Inflammatory macrophage treated with lipopolysaccharide for 4 hours (primary cell): ENCODE measurements around the gene TCERG1L.

Source experiments
- DNase-seq: peaks from one replicate; pipeline ENCODE4 v3.0.0-alpha.2; 2020

Gene TCERG1L

GRCh38 chr10:131204406-131205152 is 106.9 kb downstream of the TCERG1L start:
- no peak for DNase-seq

DNA sequence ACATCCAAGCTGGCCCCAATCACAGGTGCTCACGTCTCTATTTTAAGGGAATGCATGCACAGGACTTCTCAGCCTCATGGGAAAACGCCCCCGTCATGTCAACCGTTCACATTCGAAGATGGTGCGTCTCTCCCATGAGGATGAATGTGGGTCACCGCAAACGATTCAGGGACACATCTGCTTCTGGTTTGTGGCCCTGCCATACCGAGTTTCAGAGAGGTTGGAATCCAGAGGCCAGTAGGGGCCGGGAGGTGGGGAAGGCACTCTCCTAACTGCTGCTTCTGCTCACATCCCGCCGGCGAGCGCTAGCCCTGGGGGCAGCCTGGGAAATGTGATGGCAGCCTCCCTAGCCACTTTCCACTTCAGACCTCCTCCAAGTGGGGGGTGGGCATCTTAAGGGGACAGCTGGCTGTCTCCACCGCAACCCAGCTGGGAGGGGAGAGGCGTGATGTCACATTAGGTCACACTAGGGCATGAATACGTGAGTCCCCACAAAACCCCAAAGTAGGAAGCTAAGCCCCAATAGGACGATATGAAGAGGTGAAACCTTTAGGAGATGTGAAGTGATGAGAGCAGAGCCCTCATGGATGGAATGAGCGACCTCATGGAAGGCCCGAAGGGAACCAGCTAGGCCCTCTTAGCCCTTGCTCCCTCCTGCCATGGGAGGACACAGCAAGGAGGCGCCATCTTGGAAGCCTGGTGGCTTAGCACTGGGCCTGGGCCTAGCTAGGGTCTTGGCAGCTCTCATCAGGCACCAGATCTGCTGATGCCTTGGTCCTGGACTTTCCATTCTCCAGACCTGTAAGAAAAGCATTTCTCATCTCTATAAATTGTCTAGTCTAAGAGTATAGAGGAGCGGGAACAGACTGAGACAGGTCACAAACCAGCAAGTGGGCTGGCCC is 107.8 kb downstream of the TCERG1L start:
- no peak for DNase-seq

DNA sequence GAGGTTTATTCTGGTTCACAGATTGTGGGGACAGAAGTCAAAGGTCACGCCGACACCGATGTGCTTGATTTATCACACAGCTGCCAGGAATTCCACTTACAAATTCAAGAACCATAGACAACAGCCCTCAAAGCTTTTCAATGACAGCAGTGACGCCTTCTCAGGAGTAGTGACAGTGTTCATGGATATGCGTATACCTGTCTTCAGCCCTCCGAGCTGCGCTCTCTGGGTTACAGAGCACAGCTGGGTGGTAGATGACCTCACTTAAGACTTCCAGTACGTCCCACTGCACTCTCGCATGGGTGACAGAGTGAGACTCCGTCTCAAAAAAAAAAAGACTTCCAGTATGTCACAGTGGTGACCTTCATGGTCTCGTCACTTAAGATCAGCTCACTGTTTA is 108.5 kb downstream of the TCERG1L start:
- no peak for DNase-seq

DNA sequence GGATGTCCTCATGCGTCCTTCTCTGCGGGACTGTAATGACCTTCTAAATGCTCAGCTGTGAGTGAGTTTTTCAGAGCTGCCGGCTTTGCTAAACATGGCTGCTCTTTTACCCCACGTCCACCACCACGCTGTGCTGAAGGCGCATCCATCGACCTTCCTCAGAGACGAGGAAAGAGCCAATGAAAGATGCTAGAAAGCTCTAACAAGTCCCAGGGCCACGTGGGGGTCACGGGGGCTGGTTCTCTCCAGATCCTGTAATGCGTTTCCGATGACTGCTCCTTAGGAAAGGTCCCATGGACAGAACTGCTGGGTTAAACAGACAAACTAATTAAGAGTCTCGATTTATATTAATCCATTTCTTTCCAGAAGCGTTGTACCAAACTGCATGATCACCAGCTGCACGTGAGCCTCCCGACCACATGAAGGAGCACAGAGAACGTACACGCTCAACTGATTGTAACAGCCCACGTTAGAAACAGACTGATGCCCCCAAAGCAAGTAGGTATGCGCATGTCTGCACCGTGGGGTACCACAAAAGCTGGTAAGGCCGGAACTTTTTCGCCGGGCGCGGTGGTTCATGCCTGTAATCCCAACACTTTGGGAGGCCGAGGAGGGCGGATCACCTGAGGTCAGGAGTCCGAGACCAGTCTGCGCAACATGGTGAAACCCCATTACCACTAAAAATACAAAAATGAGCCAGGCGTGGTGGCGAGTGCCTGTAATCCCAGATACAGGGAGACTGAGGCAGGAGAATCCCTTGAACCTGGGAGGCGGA is 109.6 kb downstream of the TCERG1L start:
- DNase-seq: no peak

DNA sequence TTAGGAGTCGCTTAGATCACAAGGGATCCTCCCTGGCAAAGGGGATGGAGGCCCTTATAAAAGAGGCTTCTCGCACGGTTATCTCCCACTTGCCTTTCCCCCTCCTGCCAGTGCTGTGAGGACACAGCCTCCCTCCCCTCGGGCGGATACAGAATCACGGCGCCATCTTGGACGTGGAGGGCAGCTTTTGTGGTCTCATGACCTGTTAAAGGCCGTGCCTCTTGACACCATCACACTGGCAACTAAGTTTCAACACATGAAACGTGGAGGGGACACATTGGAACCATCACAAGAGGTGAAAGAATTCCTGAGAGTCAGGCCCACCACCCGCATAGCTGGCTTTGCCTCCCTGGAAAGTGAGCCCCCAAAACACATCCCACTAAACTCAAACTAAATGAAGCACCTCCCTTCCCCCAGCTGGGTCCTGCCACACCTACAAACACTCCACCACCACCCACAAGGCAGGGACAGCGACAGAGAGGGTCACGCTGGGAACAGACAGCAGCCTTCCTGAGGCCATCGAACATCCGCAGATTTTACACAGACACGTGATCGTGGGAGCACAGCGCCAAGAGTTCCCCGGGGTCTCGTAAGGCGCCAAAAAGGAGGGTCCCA is 110.6 kb downstream of the TCERG1L start:
- no peak for DNase-seq

DNA sequence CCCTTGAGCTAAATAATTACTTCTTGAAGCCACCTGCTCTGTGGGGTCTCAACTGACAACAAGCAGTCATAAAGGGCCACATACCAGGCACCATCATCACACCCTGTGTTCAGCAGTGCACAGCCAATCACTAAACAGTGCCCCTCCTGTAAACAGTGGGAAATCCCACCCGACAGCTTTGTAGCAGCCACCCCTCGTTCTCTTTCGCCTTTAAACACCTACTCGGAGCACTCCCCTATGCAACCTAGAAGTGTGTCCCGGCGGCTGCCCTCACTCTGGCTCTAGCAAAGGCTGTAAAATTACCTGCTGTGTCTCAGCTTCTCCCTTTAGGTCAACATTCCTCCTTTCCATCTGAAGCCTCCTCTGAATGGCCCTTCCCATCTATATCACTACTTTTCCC is 111.9 kb downstream of the TCERG1L start:
- no peak for DNase-seq

- DNase-seq: no peak
Observed at GRCh38 chr10:131198843-131199242, 112.7 kb downstream of the TCERG1L start.

GRCh38 chr10:131198401-131198800 is 113.1 kb downstream of the TCERG1L start:
- no peak for DNase-seq

DNA sequence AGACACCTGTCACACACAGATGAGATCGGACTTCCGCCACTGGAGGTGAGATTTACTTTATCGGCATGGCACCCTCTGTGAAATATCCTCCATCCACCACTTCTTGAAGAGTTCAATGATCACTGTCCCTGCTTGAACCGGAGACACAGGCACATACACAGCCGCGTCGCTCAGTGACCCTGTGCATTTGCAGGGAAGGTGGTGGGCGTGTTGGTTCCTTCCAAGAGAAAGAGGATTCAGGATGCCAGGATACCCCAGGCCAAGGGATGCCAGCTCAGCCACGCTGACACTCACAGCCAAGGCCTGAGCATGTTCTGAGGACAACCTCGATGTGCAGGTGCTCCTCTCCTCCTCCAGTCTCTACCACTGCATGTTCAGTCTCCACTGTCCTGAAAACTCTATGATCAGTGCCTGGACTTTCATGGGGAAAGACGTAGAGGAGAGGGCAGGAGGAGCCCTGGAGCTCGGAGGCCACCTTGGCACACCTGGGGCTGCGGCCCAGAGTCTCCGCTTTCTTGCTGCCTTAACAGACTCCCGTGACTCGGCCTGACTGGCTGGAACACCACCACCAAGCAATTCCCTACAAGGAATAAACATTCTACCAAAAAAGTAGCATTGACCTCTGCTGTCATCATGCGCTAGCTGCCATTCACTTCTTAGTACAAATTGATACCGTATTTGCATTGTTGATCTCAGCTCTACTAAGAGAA is 115.2 kb downstream of the TCERG1L start:
- no peak for DNase-seq

GRCh38 chr10:131195558-131196159 is 115.9 kb downstream of the TCERG1L start:
- no peak for DNase-seq

DNA sequence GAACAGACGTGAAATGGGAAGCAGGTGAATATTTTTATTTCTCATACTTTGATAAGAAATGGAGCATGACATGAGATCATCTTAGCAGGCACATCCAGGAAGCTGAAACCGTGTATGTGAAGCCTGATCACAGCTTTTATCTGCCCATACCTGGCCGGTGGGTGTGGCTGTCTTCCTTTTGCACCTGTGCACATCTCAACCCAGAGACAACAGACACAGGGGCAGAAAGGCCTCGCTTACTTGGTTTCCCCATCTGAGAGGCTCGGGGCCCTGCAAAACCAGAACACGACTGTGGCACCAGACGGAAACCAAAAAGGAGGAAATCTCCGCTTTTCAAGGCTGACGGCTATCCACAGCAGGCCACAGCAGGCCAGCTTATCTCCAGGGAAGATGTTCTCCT is 116.4 kb downstream of the TCERG1L start:
- no peak for DNase-seq

- no peak for DNase-seq
Observed at GRCh38 chr10:131193923-131194322, 117.6 kb downstream of the TCERG1L start.

GRCh38 chr10:131188494-131188893 is 123.0 kb downstream of the TCERG1L start:
- DNase-seq: no peak

- DNase-seq: no peak
Observed at GRCh38 chr10:131187926-131188325, 123.6 kb downstream of the TCERG1L start.

- DNase-seq: no peak
Observed at GRCh38 chr10:131187274-131187673, 124.2 kb downstream of the TCERG1L start.

DNA sequence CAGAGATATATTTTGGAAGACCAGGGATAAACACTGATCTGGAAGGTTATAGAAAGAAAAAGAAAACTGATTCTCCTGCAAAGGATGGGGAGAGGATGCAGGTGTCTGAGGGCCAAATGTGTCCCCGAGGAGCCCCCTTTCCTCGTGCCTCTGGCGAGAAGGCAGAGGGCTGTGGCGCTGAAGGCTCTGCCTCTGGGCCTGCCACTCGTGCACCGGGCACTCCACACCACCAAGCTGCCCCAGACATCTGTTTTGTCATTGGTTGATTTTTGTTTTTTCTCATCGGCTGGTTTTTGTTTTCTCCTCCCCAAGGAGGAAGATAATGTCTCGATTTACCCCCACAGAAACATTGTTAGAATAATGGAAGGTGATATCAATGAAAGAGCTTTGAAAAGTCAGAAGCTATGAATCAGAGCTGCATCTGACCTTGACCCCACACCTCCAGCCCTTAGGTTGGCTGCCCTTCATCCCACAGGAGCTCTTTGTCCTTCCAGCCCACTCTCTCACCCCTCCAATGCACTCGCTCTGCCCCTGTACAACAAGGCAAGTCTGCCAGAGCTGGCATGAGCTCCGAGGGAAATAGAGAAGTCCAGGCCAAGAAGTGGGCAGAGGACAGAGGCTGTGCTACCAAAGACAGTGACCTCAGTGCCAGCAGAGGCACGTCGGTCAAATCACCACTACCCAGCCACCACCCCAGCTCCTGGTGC is 124.8 kb downstream of the TCERG1L start:
- no peak for DNase-seq

DNA sequence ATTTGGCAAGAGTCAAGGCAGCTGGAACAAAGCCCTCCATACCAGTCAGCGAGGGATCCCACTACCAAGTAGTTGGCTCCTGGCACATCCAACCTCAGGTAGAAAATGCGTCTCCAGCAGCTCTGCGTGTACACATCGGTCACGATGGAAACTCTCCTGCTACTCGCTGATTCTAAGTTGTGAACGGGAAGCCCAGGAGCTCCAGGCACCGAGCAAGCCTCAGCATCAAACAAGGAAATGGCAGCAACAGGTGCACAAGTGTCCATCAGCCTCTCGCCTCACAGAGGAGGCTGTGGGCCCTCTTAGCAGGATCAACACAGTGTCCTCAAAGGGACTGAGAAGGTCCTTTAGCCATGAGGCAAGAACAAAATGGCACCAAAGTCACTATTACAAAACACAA is 127.0 kb downstream of the TCERG1L start:
- DNase-seq: no peak

DNA sequence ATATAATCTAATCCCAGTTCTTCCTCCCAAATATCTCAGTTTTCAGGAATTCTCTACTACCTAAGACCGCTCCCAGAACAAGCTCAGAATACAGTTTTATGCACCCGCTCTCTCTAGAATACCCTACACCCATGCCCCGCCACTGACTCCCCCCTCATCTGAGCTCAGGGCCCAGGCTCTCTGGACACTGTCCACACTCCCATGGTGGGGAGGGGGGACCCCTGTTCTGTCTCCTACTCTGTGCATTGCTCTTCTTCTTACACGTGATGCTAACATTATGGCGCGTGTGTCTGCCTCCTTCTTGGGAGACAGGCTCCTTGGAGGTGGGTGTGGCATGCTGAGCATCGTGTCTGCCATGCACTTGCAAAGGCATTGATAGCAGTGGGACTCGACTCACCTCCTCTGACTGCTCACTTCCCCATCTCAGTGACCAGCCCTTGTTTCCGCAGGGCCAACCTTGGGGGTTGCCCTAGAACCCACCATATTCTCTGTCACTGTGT is 127.9 kb downstream of the TCERG1L start:
- no peak for DNase-seq

GRCh38 chr10:131181456-131181855 is 130.1 kb downstream of the TCERG1L start:
- no peak for DNase-seq

DNA sequence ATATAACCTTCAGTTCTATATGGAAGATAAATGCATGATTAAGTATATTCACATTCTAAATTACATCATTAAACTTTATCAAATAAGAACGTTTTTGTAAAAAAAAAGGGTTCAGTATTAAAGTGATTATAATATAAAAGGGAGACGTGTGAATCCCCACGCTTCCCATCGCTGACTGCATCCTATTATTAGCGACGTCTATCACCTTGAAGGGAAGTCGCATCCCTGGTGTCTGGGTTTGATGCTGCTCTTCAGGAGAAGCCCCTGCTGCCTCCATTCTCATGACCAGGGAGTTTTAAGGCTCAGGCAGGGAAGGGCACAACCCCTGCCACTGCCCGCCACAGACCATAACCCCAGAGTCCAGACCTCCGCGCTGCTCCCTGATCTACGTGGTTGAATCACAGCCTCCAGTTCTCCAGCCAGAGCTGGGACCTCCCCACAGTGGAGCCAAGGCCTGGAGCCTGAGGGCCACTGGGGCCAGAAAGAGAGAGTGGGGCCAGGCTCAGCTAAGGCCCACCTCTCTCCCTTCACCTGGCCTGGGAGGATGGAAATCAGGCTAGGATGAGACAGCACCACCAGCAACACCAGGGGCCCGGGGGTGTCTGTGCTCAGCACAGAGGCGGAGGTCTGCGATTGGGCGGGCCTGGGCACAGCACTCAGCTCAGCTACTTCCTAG is 130.6 kb downstream of the TCERG1L start:
- DNase-seq: no peak
